22Rv1 (cell line): ENCODE results near the gene PPARD.

Experiments
- H3K27ac ChIP-seq: fragments of 450-650 bp; 2 replicates; pipeline ENCODE4 v1.5.1; 2017
- CTCF ChIP-seq: fragments of 450-650 bp; IDR thresholded peaks from 2 replicates; pipeline ENCODE4 v1.5.1; 2017; ENCODE audit warnings: mild to moderate bottlenecking
- ZFX ChIP-seq: fragments of 450-650 bp; IDR thresholded peaks from 2 replicates; pipeline ENCODE4 v1.6.1; 2017; ENCODE audit warnings: antibody characterized with exemption, borderline replicate concordance

PPARD gene

GRCh38 chr6:35309611-35310264, 32.6 kb upstream of the PPARD start:
- no peak overlapping the region for H3K27ac ChIP-seq
- TF ChIP-seq ZFX (no peak), CTCF (no peak)

DNA sequence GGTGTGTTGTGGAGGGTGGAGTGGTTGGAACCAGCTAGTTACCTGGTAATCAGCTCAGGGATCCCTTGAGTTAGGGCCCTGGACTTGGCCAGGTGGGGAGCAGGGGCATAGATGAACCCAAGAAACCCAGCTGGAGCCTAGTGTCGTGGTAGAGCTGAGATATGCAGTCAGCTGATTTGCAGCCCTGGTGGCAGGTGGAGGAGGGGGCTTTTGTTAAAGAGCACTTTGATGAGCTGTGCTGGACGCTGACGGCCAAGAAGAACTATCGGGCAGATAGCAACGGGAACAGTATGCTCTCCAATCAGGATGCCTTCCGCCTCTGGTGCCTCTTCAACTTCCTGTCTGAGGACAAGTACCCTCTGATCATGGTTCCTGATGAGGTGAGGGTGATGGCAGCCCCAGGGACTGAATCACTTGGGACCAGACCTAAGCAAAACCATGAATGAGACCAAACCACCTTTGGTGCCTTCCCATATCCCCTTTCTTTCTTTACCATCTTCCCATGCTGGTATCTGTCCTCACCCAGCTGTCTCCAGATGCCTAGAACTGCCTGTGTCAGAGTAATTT, 32.0 kb upstream of the PPARD start:
- TF ChIP-seq CTCF (no peak), ZFX (no peak)
- H3K27ac ChIP-seq = no peak overlapping the region

- TF ChIP-seq CTCF = no peak
- H3K27ac ChIP-seq = no peak overlapping the region
These were observed 30.8 kb upstream of the PPARD start for GRCh38 chr6:35311390-35312075.

DNA sequence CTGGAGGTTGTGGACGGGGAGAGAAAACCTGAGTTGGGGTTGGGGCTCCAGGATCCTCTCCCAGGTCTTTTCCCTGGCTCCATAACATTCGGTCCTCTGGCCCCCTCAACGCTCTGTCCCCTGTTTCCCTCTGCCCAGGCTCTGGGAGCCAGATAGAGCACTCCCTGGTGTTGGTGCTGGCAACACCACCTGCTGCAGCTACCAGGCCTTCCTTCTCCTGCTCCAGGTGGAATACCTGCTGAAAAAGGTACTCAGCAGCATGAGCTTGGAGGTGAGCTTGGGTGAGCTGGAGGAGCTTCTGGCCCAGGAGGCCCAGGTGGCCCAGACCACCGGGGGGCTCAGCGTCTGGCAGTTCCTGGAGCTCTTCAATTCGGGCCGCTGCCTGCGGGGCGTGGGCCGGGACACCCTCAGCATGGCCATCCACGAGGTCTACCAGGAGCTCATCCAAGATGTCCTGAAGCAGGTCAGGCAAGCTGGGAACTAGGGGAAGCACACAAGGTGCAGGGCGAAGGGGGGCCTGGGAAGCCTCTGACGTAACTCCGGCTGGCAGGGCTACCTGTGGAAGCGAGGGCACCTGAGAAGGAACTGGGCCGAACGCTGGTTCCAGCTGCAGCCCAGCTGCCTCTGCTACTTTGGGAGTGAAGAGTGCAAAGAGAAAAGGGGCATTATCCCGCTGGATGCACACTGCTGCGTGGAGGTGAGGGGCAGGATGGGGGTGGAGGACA, 30.1 kb upstream of the PPARD start:
- no peak for TF ChIP-seq CTCF
- TF ChIP-seq ZFX = no peak
- H3K27ac ChIP-seq = no peak overlapping the region

DNA sequence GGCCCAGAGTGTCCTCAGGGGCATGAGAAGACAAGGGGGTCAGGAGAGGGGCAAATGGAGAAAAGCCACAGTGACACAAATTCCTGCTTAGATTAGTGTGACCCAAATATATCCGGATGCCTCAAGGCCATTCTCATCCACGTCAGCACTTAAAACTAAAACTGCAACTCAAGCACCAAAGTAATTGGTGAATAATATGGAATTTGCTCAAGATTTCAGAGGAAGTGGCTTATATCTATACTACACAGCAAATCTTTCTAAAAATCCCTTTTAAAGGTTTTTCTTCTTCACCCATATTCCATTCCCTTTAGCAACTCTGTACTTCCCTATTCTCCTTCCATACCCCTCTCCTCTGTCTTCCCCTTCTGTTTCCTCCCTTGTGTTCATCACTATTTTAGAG, 29.6 kb upstream of the PPARD start:
- TF ChIP-seq ZFX (no peak), CTCF (no peak)
- no peak overlapping the region for H3K27ac ChIP-seq

DNA sequence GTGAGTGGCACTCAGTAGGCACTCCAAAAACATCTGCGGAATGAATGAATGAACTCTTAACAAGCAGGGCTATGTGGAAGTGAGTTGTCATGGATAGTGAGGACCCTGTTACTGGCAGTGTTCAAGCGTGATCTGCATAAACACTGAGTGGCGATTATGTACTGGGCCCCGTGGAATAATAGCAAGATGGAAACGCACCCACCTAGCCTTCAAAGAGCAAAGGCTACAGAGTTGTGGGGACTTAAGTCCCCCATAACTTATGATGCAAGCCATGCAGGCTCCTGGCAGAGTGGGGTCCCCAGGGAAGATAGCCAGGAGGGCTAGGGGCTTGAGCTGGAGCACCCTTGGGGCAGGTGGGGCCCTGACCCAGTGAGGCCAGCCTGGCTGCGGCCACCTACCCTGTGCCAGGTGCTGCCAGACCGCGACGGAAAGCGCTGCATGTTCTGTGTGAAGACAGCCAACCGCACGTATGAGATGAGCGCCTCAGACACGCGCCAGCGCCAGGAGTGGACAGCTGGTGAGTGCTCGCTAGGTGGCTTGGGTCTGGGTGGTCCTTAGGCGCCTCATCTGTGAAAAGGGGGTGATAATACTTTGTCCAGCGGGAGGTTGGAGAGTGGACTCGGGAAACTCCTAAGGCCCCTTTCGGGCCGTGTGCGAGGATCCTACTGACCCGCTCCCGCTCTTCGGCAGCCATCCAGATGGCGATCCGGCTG, 24.7 kb upstream of the PPARD start:
- TF ChIP-seq CTCF = no peak
- no peak for TF ChIP-seq ZFX
- H3K27ac ChIP-seq = peak overlapping the region; percentile 78
